HG02840 (cell line): ENCODE data around the gene CCBE1.

Source experiments
- ATAC-seq: cut with Tn5 transposase; IDR thresholded peaks from one replicate; pipeline ENCODE4 v1.9.1; 2021; ENCODE audit warnings: mild to moderate bottlenecking, moderate library complexity, moderate number of reproducible peaks; ENCODE audit not compliant: unreplicated experiment, low FRiP score

The CCBE1 gene

GRCh38 chr18:59624369-59624765 lies 72.9 kb downstream of the CCBE1 start:
- ATAC-seq = no peak

- no peak for ATAC-seq
These were observed 73.5 kb downstream of the CCBE1 start for GRCh38 chr18:59623456-59624368.

GRCh38 chr18:59621027-59621426 lies 76.2 kb downstream of the CCBE1 start:
- ATAC-seq = no peak

GRCh38 chr18:59620381-59620780 lies 76.8 kb downstream of the CCBE1 start:
- no peak for ATAC-seq

GRCh38 chr18:59619816-59620215 lies 77.4 kb downstream of the CCBE1 start:
- ATAC-seq = no peak

GRCh38 chr18:59617468-59617932 lies 79.7 kb downstream of the CCBE1 start:
- ATAC-seq = no peak

GRCh38 chr18:59616501-59616900 lies 80.7 kb downstream of the CCBE1 start:
- ATAC-seq = no peak

- no peak for ATAC-seq
These were observed 83.3 kb downstream of the CCBE1 start for GRCh38 chr18:59613903-59614302.

- ATAC-seq = no peak
These were observed 84.8 kb downstream of the CCBE1 start for GRCh38 chr18:59612381-59612780.

- ATAC-seq = no peak
These were observed 86.6 kb downstream of the CCBE1 start for GRCh38 chr18:59610546-59611140.

GRCh38 chr18:59609654-59610053 lies 87.6 kb downstream of the CCBE1 start:
- no peak for ATAC-seq

GRCh38 chr18:59607471-59607870 lies 89.8 kb downstream of the CCBE1 start:
- no peak for ATAC-seq

- no peak for ATAC-seq
These were observed 90.2 kb downstream of the CCBE1 start for GRCh38 chr18:59607078-59607379.

GRCh38 chr18:59606193-59607077 lies 90.8 kb downstream of the CCBE1 start:
- no peak for ATAC-seq

- no peak for ATAC-seq
These were observed 91.5 kb downstream of the CCBE1 start for GRCh38 chr18:59605633-59606192.

GRCh38 chr18:59604877-59605276 lies 92.3 kb downstream of the CCBE1 start:
- no peak for ATAC-seq

- no peak for ATAC-seq
These were observed 100.2 kb downstream of the CCBE1 start for GRCh38 chr18:59597049-59597448.

- ATAC-seq = no peak
These were observed 103.9 kb downstream of the CCBE1 start for GRCh38 chr18:59593291-59593717.

- no peak for ATAC-seq
These were observed 104.6 kb downstream of the CCBE1 start for GRCh38 chr18:59592624-59593023.

- ATAC-seq = no peak
These were observed 114.8 kb downstream of the CCBE1 start for GRCh38 chr18:59582395-59582794.

- ATAC-seq = no peak
These were observed 117.7 kb downstream of the CCBE1 start for GRCh38 chr18:59579509-59579908.
